T-cell (primary cell): ENCODE data around the gene PBXIP1. TPM values are rescaled to one million over a fixed set of nuclear protein-coding genes. Genes with fewer than 3 reads are reported as not detected.

Experiments
- ATAC-seq, 4 experiments: fragments of 200-7000 bp in 3 of 4; fragments of 150-1000 bp in 1 of 4; cut with Tn5 transposase; replicated peaks in 1 of 4; 1 replicate in 3 of 4; 2 replicates in 1 of 4; pipeline ENCODE4 v1.10.0; 2021; ENCODE audit warnings: moderate library complexity in 3 of 4, mild to moderate bottlenecking in 2 of 4, moderate number of reproducible peaks in 1 of 4
- CTCF ChIA-PET, 2 donors: fragments of 300-600 bp; sonication (Branson Sonifier 250); formaldehyde crosslinking; loops; one replicate each; lab custom pipeline; 2022; ENCODE audit warnings: antibody characterized with exemption in 2 of 2; lab: Charles Lee
- POLR2A ChIA-PET, 2 donors: fragments of 300-600 bp; sonication (Branson Sonifier 250); formaldehyde crosslinking; loops; one replicate each; lab custom pipeline; 2022; ENCODE audit warnings: antibody characterized with exemption in 2 of 2; lab: Charles Lee
- DNase-seq, 35 experiments: peaks; one replicate each; pipeline versions ENCODE4 v3.0.0 to v3.0.0-alpha.2; 2013 to 2023
- H3K27ac ChIP-seq: one replicate; pipeline ENCODE4 v1.5.1; 2013; ENCODE audit warnings: low read length
- H3K27me3 ChIP-seq, 2 experiments: replicated peaks in 1 of 2; 1 replicate in 1 of 2; 2 replicates in 1 of 2; pipeline versions ENCODE4 v1.6.1 to v1.7.0; 2013; ENCODE audit warnings: low read length in 1 of 2, mixed read lengths in 1 of 2; ENCODE audit not compliant: control insufficient read depth in 2 of 2, insufficient read depth in 2 of 2; ENCODE audit errors: extremely low read depth in 1 of 2
- H3K36me3 ChIP-seq, 2 donors: 1 replicate in 1 of 2; 2 replicates in 1 of 2; pipeline versions ENCODE4 v1.6.1 to v1.7.0; 2013; ENCODE audit warnings: low read length in 1 of 2; ENCODE audit not compliant: control insufficient read depth in 2 of 2, insufficient read depth in 1 of 2; ENCODE audit errors: extremely low read depth in 1 of 2
- H3K4me1 ChIP-seq, 2 experiments: 1 replicate in 1 of 2; 2 replicates in 1 of 2; pipeline versions ENCODE4 v1.6.1 to v1.7.0; 2013; ENCODE audit warnings: low read length in 2 of 2, mixed read lengths in 1 of 2; ENCODE audit not compliant: insufficient read depth in 2 of 2, control insufficient read depth in 1 of 2; ENCODE audit errors: extremely low read depth in 1 of 2
- H3K4me3 ChIP-seq, 2 donors: 1 replicate in 1 of 2; 2 replicates in 1 of 2; pipeline versions ENCODE4 v1.5.1 to v1.7.0; 2013; ENCODE audit warnings: mild to moderate bottlenecking in 2 of 2, low read length in 1 of 2, moderate library complexity in 1 of 2; ENCODE audit not compliant: control insufficient read depth in 1 of 2; ENCODE audit errors: extremely low read depth in 1 of 2
- H3K9me3 ChIP-seq: 2 replicates; pipeline ENCODE4 v1.7.0; 2013
- H3K27ac Mint-ChIP-seq, 2 donors: one replicate each; pipeline ENCODE4 v1.8.0; 2020 to 2021; ENCODE audit warnings: mild to moderate bottlenecking in 2 of 2, mixed read lengths in 2 of 2
- H3K27me3 Mint-ChIP-seq, 2 donors: one replicate each; pipeline ENCODE4 v1.8.0; 2021 to 2022; ENCODE audit warnings: mixed read lengths in 2 of 2
- H3K36me3 Mint-ChIP-seq: one replicate; pipeline ENCODE4 v1.8.0; 2021; ENCODE audit warnings: mixed read lengths
- H3K4me1 Mint-ChIP-seq, 3 donors: one replicate each; pipeline ENCODE4 v1.8.0; 2020 to 2022; ENCODE audit warnings: mixed read lengths in 3 of 3, mild to moderate bottlenecking in 1 of 3
- H3K4me3 Mint-ChIP-seq, 3 donors: one replicate each; pipeline ENCODE4 v1.8.0; 2020 to 2022; ENCODE audit warnings: mild to moderate bottlenecking in 3 of 3, mixed read lengths in 3 of 3, moderate library complexity in 3 of 3
- H3K9me3 Mint-ChIP-seq, 3 donors: one replicate each; pipeline ENCODE4 v1.8.0; 2020 to 2022; ENCODE audit warnings: mixed read lengths in 3 of 3
- WGBS: methylation state at CpG from one replicate; pipeline ENCODE4 v1.1.5; 2013; ENCODE audit warnings: missing lambda C conversion rate; ENCODE audit not compliant: insufficient coverage; 5-methylcytosine and 5-hydroxymethylcytosine counted together
- total RNA-seq, 35 experiments: library from RNA in 6 of 35; stranded (reverse) in 6 of 35; fragments of 120-200 nt in 1 of 35; gene quantifications; one replicate each; pipeline versions ENCODE4 v1.2.1 to v1.2.4 and lab custom pipeline; 2013 to 2026

The PBXIP1 gene
- total RNA-seq, 5 donors from 2014 or later (not counting 1 experiment from before 2014, with no cell fraction given) = 299 to 450 (median 328) TPM

DNA sequence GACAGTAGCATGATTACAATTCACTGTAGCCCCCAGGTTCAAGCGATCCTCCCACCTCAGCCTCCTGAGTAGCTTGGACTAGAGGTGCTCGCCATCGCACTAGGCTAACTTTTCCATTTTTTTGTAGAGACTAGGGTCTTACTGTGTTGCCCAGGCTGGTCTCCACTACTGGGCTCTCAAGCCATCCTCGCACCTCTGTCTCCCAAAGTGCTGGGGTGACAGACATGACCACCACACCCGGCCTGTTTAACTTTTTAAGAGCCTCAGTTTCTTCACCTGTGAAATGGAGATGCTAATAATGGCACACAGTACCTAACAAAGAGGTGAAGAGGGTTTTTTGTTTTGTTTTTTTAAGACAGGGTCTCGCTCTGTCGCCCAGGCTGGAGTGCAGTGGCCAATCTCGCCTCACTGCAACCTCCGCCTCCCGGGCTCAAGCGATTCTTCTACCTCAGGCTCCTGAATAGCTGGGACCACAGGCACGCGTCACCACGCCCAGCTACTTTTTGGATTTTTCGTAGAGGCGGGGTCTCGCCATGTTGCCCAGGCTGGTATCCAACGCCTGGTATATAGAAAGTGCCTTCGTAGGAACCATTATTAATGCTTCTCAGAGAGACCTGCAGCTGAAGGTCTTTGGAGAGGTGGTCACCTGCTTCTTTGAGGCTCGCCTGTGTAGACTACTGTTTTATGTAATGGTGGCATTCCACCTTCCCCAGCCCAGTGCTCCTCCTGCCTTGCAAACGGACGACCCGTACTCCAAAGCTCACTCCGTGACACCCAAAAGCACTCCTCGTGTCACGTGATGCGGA lies 19.9 kb downstream of the PBXIP1 start:
- H3K27ac Mint-ChIP-seq = peak overlapping the region; percentile 97 to 99
- H3K4me3 Mint-ChIP-seq = peak overlapping the region; percentile 96 to 98 (median 97)
- peaks cover 1 to 4% of the 10 kb centered on the region in 2 donors for H3K36me3 ChIP-seq
- peak overlapping the region; percentile 97 for H3K27ac ChIP-seq
- H3K4me1 ChIP-seq = peaks cover 19 to 49% of the 10 kb centered on the region in 2 experiments
- no peak for ATAC-seq
- CTCF ChIA-PET = interaction anchor here (1.0 to 1.7 kb wide), 9 partner anchors 17 to 376 kb away, joined by 3 to 14 read pairs (median 4); partner anchors contain the start of genes PBXIP1 (in 1 of the 2) and PYGO2 (in 1 of the 2)
- POLR2A ChIA-PET = interaction anchor here (0.5 to 1.4 kb wide), 5 partner anchors 18 to 550 kb away, joined by 4 to 23 read pairs (median 6); partner anchors contain the start of gene PBXIP1 (in 2 of the 2)
- H3K36me3 Mint-ChIP-seq = peaks cover 3% of the 10 kb centered on the region
- no peaks in the 10 kb centered on the region for H3K27me3 Mint-ChIP-seq
- no peaks in the 10 kb centered on the region for H3K9me3 ChIP-seq
- H3K27me3 ChIP-seq = no peaks in the 10 kb centered on the region
- H3K4me1 Mint-ChIP-seq = peaks cover 45 to 54% (median 51%) of the 10 kb centered on the region in 3 donors
- H3K4me3 ChIP-seq = peak overlapping the region; percentile 75 to 96
- WGBS = 15% methylated on average over 17 of the region's 27 CpGs
- DNase-seq = no peak
- no peaks in the 10 kb centered on the region for H3K9me3 Mint-ChIP-seq

DNA sequence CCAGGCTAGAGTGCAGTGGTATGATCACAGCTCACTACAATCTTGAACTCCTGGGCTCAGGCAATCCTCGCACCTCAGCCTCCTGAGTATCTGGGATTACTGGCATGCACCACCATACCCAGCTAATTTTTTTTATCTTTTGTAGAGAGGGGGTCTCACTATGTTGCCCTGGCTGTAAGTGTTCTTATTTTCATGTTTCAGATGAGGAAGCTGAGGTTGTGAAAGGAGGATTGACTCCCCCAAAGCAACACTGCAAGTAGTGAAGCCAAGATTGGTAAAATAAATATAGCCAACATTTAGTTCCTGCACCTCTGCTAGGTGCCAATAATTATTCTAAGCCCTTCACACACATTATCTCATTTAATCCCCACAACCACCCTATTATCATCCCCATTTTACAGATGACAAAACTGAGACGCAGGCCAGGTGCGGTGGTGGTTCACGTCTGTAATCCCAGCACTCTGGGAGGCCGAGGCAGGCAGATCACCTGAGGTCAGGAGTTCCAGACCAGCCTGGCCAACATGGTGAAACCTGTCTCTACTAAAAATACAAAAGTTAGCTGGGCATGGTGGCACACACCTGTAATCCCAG lies 21.4 kb downstream of the PBXIP1 start:
- ChIA-PET POLR2A (no interaction called here), CTCF (interaction anchor here in 1 of 2 donors (0.8 kb wide), 1 partner anchor 83 kb away, joined by 3 read pairs; no protein-coding TSS in a partner anchor)

DNA sequence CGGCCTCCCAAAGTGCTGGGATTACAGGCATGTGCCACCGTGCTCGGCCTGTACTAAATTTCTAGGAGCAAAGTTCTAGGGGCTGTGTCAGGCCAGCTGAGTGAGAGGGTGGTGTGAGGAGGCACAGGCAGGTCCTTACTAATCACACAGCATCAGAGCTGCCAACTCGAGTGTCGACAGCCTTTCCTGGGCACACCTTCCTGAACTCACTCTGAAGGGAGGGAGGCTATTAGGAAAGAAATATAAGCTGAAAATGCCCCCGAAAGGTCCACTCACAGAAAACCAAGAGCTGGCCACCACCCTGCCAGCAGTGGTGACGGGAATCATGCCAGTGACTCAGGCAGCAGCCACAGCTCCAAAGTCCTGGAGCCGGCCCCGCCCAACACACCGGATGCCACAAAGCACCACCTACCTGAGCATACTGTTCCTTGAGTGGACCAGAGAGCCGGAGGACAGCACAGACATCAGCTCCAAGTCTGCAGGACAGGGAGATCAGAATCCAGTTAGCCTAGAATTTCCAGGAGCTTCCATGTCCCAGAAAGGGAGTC lies 23.9 kb downstream of the PBXIP1 start:
- H3K27ac Mint-ChIP-seq = no peak overlapping the region
- H3K9me3 Mint-ChIP-seq = no peaks in the 10 kb centered on the region
- Histone ChIP-seq H3K4me3 (no peak overlapping the region), H3K27ac (no peak overlapping the region), H3K9me3 (no peaks in the 10 kb centered on the region), H3K36me3 (peaks cover 5 to 26% of the 10 kb centered on the region in 2 donors), H3K4me1 (peaks cover 11 to 16% of the 10 kb centered on the region in 2 experiments), H3K27me3 (no peaks in the 10 kb centered on the region)
- POLR2A ChIA-PET = no interaction called here
- WGBS = 94% methylated on average over 3 of the region's 11 CpGs
- no peak for ATAC-seq
- peaks cover 19 to 27% (median 24%) of the 10 kb centered on the region in 3 donors for H3K4me1 Mint-ChIP-seq
- CTCF ChIA-PET = no interaction called here
- peaks cover 16% of the 10 kb centered on the region for H3K36me3 Mint-ChIP-seq
- no peaks in the 10 kb centered on the region for H3K27me3 Mint-ChIP-seq
- H3K4me3 Mint-ChIP-seq = no peak overlapping the region
- DNase-seq = no peak

More for the DNA sequence above, 21.4 kb downstream of the PBXIP1 start:
- DNase-seq (no peak), ATAC-seq (no peak)
- no peak overlapping the region for H3K4me3 ChIP-seq
- no peaks in the 10 kb centered on the region for H3K27me3 Mint-ChIP-seq
- 94% methylated on average over 3 of the region's 5 CpGs for WGBS
- no peak overlapping the region for H3K27ac ChIP-seq
- H3K27ac Mint-ChIP-seq = peak overlapping the region in 1 of 2 donors; percentile 23
- H3K4me1 Mint-ChIP-seq = peaks cover 34 to 43% (median 40%) of the 10 kb centered on the region in 3 donors
- peaks cover 7% of the 10 kb centered on the region for H3K36me3 Mint-ChIP-seq
- H3K9me3 ChIP-seq = no peaks in the 10 kb centered on the region
- peak overlapping the region in 2 of 3 donors; percentile 28 to 97 for H3K4me3 Mint-ChIP-seq
- H3K4me1 ChIP-seq = peaks cover 16 to 34% of the 10 kb centered on the region in 2 experiments
- peaks cover 5 to 7% of the 10 kb centered on the region in 2 donors for H3K36me3 ChIP-seq
- H3K9me3 Mint-ChIP-seq = no peaks in the 10 kb centered on the region
- H3K27me3 ChIP-seq = no peaks in the 10 kb centered on the region

DNA sequence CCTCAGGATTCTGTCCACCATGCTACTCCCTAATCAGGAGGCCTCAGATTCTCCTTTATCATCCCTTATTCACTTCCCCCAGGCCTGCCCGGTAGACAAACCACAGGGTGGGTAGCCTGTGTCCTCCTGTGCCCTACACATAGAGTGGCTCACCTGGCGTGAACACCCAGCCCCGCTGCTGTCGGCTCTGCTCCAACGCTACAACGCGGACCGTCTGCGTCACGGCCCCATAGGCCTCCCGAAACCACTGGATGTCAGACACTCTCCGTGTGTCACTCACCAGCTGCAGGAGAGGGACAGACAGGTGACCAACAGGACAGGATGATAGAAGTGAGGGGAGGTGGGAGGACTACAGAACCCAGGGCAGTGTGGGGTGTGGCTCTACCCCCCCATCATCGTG lies 29.7 kb downstream of the PBXIP1 start:
- H3K36me3 Mint-ChIP-seq = peaks cover 51% of the 10 kb centered on the region
- H3K4me3 ChIP-seq = no peak overlapping the region
- ATAC-seq (no peak), DNase-seq (no peak)
- H3K9me3 ChIP-seq = no peaks in the 10 kb centered on the region
- H3K27ac Mint-ChIP-seq = peak overlapping the region in 1 of 2 donors; percentile 65
- CTCF ChIA-PET = no interaction called here
- H3K27me3 Mint-ChIP-seq = no peaks in the 10 kb centered on the region
- H3K27ac ChIP-seq = no peak overlapping the region
- 85% methylated on average over 8 of the region's 13 CpGs for WGBS
- no peaks in the 10 kb centered on the region for H3K9me3 Mint-ChIP-seq
- peaks cover 15 to 66% of the 10 kb centered on the region in 2 donors for H3K36me3 ChIP-seq
- H3K4me1 Mint-ChIP-seq = peaks cover 7 to 12% (median 12%) of the 10 kb centered on the region in 3 donors
- POLR2A ChIA-PET = no interaction called here
- no peak overlapping the region for H3K4me3 Mint-ChIP-seq
- H3K27me3 ChIP-seq = no peaks in the 10 kb centered on the region
- H3K4me1 ChIP-seq = peaks cover 2 to 15% of the 10 kb centered on the region in 2 experiments

DNA sequence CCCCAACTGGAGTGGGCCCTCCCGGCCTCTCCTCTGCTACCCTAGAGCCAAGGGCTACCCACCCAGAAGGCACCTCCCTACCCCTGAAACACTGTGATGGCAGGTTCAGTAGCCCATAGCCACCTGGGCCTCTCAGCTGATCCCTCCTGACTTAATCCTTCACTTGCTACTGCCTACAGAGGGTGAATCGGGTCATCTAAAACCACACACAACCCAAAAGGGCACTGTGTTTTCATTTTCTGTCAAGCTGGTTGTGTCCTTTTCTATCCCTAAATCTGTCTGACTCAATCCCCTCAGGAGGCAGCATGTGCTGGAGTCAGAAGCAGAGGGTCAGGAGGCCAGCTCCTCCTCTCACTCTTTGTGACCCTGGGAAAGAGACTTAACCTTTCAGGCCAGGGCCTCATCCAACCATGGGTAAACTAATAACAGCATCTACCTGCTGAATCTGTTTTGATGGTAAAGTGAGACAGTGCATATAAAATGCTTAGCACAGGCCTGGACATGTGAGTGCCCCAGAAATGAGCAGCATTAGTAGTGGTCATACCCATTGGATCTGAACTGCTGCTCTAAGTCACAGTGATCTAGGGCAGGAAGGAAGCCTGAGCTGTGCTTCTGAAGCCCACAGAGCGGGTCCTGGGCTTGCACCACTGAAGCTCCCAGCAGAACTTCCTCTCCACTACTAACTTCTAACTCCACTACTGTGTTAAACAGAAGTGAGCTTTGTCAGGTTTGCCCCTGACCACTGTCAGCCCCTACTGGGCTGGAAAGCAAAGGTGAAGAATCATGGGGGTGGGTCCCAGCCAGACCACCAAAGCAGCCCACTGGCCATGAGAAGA lies 30.3 kb downstream of the PBXIP1 start:
- DNase-seq = no peak
- ATAC-seq = peak in 2 of 4 experiments; percentile 43 to 48
- H3K9me3 Mint-ChIP-seq = no peaks in the 10 kb centered on the region
- H3K27ac ChIP-seq = no peak overlapping the region
- H3K27ac Mint-ChIP-seq = peak overlapping the region; percentile 16 to 65
- peaks cover 2 to 15% of the 10 kb centered on the region in 2 experiments for H3K4me1 ChIP-seq
- peaks cover 7 to 12% (median 12%) of the 10 kb centered on the region in 3 donors for H3K4me1 Mint-ChIP-seq
- no peak overlapping the region for H3K4me3 Mint-ChIP-seq
- H3K4me3 ChIP-seq = no peak overlapping the region
- no peaks in the 10 kb centered on the region for H3K27me3 ChIP-seq
- ChIA-PET CTCF (no interaction called here), POLR2A (no interaction called here)
- no peaks in the 10 kb centered on the region for H3K27me3 Mint-ChIP-seq
- peaks cover 10 to 64% of the 10 kb centered on the region in 2 donors for H3K36me3 ChIP-seq
- whole genome bisulfite sequencing = 100% methylated on average over 2 of the region's 3 CpGs
- H3K36me3 Mint-ChIP-seq = peaks cover 51% of the 10 kb centered on the region
- no peaks in the 10 kb centered on the region for H3K9me3 ChIP-seq
